HG02938 (cell line): ENCODE results near the gene NRN1.
"Not testable (repeated sequence)": the region's sequence is repeated elsewhere in the genome, so short reads cannot be mapped to it uniquely, and the experiment has no call there.

ENCODE experiments used
- ATAC-seq: cut with Tn5 transposase; IDR thresholded peaks from one replicate; pipeline ENCODE4 v1.9.1; 2021; ENCODE audit warnings: mild to moderate bottlenecking, moderate library complexity; ENCODE audit not compliant: unreplicated experiment

Gene NRN1, protein sequence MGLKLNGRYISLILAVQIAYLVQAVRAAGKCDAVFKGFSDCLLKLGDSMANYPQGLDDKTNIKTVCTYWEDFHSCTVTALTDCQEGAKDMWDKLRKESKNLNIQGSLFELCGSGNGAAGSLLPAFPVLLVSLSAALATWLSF

DNA sequence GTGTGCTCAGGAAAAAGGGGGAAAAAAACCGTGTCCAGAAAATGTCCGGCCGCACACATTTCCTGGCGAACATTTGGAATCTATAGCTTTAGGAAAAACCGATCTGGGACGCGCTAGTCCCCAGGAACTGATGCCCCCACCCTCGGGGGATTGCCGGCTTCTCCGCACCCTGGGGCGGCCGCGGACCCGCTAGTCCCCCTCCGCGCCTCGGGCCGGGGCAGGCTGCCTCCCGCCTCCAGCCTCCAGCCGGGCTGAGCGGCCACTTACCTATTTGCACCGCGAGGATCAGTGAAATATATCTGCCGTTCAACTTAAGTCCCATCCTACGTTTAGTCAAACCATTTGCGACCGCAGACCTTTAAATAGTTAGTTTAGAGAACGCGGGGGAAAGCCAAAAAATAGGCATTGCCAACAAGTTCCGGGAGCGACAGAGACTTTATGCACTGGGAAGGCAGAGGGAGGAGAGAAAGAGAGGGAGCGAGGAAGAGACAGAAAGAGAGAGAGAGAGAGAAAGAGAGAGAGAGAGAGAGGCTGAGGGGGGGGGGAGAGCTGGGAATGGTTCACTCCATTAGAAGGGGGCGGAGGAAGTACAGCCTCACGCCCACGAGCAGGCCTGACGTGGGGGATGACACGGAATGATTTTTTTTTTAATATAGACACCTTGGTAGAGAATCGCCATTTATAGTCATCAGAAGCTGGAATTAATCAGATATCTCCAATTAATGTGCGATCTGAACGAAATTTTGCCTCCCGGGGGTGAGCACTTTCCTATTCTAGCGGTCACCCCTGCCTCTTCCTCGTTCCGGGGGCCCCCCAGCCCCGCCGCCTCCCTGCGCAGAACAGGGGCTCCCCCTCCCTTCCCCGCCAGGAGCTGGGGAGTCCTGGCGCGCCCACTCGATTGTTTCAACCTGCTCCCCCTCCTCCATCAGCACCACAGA lies at the start of gene NRN1:
Gene NRN1, minus strand, starts transcription at position 498 of the 938 bp plus-strand sequence. Its CDS starts 176 bp downstream, at position 322.
- ATAC-seq = no peak

DNA sequence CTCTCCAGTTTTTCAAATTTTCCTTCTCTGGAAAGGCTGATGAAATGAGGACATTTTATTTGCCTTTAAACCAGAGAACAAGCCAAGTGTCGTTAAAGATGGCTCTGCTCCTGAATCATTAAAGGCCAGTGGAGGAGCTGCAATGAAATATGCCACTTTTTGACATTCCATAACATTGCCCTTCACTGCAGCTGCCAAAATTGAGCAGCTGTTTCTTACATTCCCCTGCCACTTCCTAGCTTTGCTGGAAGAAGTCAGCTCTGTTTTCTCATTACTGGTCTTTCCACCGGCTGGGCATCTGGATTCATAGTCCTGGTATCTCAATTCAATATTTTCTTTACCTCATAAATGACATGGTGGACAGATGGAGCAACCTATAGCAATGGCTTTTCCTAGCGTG lies 45.5 kb upstream of the NRN1 start:
- ATAC-seq = no peak

DNA sequence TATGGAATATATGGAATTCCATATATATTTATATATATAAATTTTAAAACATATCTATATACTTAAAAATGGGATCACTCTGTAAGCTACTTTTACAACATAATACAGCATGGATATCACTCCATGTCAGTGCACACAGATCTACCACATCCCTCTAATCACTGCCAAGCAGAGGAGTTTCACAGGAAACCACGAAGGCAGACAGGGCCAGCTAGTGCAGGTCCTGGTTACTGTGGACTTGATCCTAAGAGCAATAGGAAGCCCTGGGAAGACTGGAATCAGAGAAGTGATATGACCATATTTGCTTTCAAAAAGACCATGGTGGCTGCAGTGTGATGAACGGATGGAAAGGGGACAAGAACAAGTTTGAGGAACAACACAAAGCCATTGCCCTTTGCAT lies 40.0 kb upstream of the NRN1 start:
- ATAC-seq = no peak

DNA sequence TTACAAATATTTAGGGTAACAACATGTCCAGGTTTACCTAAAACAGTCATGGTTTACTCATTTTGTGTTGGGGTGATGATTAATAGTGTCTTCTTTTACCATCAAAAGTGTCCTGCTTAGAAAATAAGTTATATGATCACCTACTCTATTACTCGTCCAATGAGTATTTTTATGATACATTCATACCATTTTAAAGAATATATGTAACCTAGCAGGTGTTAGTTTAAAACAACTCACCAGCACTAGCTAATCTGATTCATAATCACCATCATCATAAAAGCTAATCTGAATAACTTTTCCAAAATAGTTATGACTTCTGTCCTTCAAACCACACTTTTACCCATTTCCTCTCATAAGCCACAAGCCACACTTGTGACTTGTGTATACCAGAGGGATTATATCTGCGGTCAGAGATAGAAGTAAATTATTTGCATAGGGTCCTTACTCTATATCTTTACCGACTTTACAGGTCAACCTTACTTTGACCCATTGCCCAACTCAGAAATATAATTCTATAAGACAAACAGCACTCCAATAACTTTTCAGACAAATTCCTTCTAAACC lies 33.3 kb upstream of the NRN1 start:
- ATAC-seq = no peak

DNA sequence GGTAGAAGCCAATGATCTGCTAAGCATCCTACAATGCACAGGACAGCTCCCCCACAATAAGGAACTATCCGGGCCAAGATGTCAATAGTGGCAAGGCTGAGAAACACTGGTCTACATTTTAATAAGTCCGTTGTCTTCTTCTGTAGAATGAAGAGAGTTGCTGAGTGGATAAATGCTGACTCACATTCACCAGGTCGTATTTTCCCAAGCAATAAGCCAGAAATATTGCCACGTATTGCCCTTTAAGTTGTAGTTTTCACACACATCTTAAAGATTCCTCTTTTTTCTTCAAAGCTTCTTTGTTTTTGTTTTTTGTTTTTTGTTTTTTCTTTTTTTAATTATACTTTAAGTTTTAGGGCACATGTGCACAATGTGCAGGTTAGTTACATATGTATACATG lies 30.5 kb upstream of the NRN1 start:
- no peak for ATAC-seq

DNA sequence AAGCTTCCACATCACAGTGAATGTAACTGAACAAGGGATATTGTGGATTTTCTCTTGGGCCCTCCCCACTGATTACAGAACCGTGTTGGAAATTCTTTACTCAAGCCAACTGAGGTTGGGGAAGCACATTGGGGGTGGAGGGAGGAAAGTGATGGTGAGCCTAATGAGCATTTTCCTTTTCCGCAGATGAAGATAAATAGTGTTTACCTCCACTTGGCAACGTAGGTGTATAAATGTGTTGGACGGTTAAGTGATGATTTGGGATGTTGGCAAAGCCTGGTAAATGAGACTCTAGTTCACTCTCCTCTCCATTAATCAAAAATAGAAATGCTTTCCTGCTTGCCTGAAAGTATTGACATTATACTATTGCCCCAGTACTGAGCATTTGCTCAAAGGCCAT lies 27.1 kb upstream of the NRN1 start:
- ATAC-seq = no peak

DNA sequence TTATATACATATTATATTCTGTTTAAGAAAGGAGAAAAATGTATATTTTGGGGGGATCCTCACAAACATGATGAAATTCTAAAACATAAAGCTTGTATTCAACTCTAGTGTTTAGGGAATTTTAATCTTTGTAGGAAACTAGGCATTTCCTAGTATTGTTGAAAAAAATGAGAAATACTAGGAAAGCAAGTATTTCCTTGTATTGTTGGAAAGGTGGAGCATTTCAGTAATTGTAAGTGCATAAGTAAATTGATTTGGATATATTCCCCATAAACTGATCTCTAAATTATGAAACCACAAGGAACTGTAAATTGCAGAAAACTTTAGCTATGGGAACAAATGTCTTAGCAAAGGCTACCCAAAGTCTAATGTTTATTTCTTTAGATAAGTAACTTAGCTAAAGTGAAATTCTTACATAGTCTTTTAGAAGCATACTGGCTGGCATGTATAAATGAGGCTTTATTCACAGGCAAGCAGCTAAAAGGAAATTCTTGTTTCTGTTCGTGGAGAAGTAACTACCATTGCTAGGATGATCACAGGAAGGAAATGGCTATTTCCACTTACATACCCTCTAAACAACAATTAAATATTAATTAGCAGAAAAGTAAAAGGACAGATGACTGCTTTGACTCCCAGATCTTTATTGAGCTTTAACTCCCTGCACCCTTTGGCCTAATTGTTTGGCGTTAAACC lies 19.9 kb upstream of the NRN1 start:
- ATAC-seq = no peak

DNA sequence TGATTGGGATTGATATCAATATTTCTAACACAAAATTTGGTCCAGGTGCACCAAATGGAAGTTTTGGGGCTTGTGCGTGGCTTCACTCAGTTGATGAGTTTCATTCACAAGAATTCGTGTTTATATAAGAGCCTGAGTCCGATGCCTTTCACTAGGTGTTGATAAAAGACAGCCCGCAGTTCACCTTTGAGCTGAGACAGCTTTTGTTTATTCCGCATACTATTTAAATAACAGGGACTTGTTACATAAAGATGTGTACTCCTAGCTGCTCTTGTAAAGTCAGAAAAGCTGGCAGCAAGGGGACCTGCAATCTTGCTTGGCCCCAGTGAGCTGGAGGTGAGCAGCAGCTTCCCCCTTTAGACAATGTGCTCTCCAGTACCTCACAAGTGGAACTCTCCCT lies 19.0 kb upstream of the NRN1 start:
- no peak for ATAC-seq

DNA sequence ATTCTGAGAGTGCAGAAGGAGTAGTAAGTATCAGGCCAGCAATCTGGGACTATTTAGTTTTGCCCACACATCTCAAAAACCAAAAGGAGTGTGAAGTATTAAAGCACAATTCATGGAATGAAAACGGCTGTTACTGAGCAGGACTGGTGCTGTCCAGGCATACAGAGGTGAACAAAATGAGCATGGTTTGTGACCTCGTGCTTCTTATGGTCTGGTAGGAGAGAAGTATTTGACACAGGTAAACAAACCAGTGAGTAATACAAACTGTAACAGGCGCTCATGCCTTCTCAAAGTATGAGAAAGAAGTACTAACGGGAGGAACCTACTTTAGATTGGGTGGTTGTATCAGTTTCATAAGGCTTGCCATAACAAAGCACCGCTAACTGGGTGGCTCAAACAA lies 17.5 kb upstream of the NRN1 start:
- no peak for ATAC-seq

DNA sequence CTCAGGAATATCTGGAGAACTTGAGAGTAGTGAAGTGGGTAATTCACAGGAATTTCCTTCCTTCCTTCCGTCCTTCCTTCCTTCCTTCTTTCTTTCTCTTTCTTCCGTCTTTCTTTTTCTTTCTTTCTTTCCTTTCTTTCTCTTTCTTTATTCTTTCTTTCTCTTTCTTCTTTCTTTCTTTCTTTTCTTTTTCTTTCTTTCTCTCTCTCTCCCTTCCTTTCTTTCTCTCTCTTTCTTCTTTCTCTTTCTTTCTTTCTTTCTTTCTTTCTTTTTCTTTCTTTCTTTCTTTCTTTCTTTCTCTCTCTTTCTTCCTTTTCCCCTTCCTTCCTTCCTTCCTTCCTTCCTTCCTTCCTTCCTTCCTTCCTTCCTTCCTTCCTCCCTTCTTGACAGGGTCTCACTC lies 16.1 kb upstream of the NRN1 start:
- not testable (repeated sequence) for ATAC-seq

DNA sequence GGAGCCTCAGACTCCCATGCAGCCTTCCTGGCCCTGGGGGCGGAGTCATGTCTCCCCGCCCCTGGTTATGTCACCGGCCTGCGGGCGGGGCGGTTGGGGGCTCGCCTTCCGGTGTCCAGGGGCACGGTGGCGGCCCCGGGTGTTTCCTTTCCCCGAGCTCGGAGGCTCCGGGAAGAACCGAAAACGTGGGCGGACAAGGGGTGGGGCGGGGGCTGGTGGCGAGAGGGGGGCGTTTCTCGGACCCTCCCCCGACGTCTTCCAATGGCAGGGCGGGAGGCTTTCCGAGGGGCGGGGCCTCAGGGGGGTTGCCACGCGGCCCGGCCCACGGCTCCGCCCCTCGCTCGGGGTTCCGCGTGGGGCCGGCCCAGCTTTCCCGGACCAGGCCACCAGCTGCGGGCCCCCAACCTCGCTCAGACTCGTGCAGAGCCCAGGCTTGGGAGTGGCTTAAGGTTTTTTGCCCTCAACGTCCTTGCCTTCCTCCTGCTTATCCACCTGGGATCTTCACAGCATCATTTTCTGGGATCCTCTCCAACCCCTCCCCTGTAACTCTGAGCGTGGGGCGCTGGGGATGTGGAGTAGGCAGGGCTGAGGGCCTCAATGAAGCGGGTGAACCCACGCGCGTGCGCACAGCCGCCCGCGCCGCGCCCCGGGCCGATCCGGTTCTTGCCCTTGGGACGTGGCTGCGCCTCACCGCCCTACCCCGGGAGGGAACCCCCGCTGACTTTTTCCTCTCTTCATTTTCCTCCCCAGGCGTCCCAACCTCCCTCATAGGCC lies 2.1 kb upstream of the NRN1 start:
- peak; percentile 50 for ATAC-seq

DNA sequence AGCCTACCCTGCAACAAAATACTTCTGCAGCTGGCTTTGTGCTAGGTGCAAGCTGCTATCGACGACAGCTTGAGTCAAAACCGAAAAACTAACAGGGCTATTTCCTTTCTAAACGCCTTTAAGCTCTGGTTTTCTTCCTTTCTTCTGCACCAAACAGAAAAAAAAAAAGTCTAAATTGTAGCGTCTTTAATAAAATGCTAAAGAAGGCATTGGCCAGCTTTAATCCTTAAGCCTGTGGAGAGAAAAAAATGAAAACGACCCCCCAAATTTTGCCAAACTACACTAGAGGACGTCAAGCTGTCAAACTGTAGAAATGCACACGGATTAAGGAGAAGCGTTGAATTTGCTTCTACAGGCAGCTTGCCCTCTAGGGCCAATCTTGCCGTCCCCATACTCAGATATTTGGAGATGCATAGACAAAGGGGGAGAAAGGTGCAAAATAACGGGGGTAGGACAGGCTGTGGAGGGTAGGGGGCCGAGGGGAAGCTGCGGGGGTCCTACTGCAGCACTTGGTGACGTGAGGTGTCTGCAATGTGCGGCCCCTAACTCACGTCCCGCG lies 1.4 kb upstream of the NRN1 start:
- no peak for ATAC-seq

DNA sequence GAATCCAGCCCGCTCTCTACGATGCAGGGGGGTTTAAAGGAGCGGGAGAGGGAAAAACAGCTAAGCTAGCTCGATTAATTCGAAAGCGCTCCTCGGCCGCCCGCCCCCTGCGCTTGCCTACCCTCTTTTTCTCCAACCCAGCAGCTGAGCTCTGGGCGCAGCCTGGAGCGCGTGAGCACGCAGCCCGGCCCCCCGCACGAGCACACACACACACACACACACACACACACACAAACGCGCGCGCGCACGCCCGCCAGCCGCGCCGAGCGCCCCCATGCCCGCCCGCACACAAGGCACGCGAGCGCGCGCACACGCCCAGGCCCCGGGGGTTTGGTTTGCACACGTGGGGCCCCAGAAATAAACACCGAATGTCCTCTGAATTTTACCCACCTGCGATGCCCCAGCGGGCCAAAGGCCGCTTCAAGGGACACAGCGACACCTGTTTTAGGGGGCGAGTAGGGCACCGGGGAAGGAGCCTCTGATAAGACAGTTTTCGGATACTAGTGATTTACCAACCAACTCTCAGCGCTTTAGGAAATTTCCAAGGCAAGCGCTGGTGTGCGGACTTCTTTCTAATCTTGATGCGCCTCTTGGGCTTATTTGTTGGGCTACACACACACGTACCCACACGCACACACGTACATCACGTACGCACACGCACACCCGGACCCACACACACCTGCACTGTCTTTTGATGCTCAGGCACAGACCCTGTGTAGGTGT lies 802 bp upstream of the NRN1 start:
- peak; percentile 39 for ATAC-seq

DNA sequence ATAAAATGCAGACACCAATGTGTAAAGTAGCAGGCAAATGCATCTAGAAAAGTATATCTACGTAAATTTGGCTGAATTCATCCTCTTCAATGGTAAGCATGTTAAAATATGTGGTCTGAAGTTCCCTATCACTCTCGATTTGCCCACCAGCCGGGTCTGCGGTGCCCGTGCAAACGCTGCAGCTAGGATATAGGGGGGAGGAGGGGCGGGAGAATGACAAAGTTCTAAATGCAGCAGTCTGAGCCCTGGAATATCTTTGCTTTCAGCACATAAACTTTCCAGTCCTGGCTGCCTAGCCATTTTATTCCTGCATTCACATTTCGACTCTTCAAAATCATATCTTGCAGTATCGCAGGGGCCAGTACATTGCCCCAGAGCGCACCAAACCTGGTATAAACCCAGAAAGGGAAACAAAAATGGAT lies 708 bp downstream of the NRN1 start:
- no peak for ATAC-seq

DNA sequence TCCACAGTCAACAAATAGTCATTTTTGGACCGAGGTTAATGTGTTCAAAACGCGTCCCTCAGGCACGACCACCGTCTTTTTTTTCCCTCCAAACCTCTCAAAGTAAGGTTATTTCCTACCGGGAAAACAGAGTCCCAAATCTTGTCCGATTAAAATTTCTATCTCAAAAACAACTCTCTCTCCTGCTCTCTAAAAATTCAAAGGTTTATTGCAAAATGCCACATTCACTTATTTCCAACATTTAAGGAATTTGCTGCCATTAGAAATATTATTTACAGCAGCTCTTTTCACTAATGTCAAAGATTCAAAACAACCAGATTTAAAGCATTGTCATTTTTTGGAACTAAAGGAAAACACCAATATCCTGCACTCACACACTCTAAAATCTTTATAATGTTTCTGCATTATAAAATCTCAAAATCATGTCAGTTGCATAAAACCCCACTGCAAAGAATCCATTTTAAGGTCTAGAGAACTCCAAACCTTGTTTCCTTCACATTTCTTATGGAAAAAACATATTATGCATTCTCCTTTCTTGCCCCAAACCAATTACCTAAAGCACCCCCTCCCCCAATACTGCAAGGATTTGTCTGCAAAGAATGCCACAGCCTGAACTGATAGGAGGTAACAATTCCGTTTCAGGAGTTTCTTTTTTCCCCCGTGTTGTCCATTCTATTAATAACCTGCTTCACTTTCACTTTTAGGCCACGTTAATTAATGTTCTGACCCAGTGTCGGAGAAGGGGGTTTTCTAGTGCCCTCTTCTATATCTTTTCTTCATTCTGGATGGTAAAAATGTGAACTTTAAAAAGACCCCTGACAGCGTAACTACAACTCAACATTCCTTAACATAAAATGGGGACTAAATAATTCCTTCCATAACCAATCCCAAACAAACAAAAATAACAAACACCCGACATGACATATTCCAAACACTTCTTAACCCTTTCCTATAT lies 1.4 kb downstream of the NRN1 start:
- no peak for ATAC-seq

DNA sequence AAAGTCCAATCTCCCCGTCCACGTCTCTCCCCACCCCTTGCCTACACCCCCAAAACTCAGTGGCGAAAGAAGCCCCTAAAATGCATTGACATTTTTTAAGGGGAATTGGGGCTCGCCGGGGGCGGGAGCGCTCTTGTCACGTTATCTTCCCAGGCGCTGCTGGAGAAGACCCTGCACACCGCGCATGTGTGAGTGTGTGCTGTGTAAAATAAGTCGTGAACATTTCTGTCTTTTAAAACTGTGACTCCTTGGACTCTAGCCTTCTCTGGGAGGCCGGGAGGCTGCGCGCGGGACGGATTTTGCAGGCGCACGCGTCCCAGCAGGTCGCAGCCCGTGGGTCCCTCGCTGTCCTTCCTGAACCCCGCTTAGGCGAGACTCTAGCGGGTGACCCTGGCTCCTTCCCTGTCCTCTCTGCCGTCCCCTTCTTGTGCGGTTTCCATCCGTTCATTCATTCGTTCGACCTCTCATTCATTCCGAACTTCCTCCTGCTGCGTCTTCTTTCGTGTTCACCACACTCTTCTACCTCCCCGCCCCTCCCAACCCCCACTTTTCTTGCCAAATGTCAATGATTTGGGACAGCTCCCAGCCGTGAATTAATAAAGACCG lies 2.2 kb downstream of the NRN1 start:
- ATAC-seq = no peak

DNA sequence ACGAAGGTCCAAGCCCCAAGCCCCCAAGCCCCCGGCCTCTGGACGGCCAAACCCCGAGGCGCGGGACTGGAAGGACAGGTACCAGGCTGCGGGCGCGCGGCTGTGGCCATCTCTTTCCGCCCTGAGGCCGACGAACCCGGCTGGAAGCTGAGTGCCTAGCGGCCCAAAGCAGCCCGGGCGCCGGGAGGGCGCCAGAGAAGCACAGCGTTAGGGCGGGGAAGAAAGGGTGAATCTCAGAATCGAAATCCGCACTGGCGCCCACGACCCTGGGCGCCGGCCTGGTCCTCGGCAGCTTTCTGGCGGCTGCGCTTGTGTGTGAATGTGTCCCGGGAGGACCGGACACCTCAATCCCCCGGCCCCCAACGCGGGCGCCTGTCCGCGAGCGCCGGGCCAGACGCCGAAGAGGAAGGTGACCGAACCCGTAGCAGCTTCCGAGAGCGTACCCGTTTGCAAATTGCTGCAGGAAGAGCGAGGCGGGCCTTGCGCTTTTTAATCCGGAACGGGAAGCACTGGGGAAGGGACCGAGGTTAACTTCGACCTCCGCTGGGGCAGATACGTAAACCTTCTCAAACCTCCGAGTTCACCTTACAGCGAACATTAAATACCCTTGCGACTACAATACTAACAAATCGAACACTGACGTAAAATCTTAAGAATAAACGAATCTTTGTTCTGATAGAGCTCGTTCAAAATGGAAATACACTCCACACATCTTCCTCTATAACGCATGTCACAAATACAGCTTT lies 2.9 kb downstream of the NRN1 start:
- no peak for ATAC-seq
